H1 (cell line): Measurements from ENCODE around the gene EXO1. TPM values are rescaled to one million over a fixed set of nuclear protein-coding genes. Genes with fewer than 3 reads are reported as not detected.

Source experiments
- CTCF ChIA-PET: fragments of 300-600 bp; sonication (Branson Sonifier 250); formaldehyde crosslinking; loops from one replicate; lab custom pipeline; 2021; ENCODE audit not compliant: partially characterized antibody; lab: Charles Lee
- POLR2A ChIA-PET: fragments of 300-600 bp; sonication (Branson Sonifier 250); formaldehyde crosslinking; loops from one replicate; lab custom pipeline; 2021; ENCODE audit warnings: inconsistent platforms; ENCODE audit not compliant: partially characterized antibody; lab: Charles Lee
- DNase-seq, 2 experiments: peaks; one replicate each; pipeline versions ENCODE4 v3.0.0 to v3.0.0-alpha.2; 2010 to 2022; ENCODE audit warnings: low spot score in 2 of 2, low read depth in 1 of 2, mixed read lengths in 1 of 2
- FAIRE-seq: peaks from 2 replicates; lab custom pipeline; 2011; peaks lifted over from hg19 to GRCh38; lab: Jason Lieb, UNC
- H2AFZ ChIP-seq: 2 replicates; pipeline ENCODE4 v1.8.1; 2012; ENCODE audit warnings: low read length, inconsistent platforms
- H2AK5ac ChIP-seq: 2 replicates; pipeline ENCODE4 v1.6.1; 2013; ENCODE audit warnings: low read depth, low read length
- H2BK120ac ChIP-seq: replicated peaks from 2 replicates; pipeline ENCODE3; 2013; ENCODE audit warnings: low read depth, low read length, inconsistent platforms
- H2BK12ac ChIP-seq: 2 replicates; pipeline ENCODE4 v1.6.1; 2013; ENCODE audit warnings: low read depth, low read length
- H2BK15ac ChIP-seq: 2 replicates; pipeline ENCODE4 v1.6.1; 2013; ENCODE audit warnings: low read length
- H2BK20ac ChIP-seq: 2 replicates; pipeline ENCODE4 v1.6.1; 2013; ENCODE audit warnings: low read length
- H2BK5ac ChIP-seq: 2 replicates; pipeline ENCODE4 v1.6.1; 2013; ENCODE audit warnings: low read depth, low read length
- H3K14ac ChIP-seq: 2 replicates; pipeline ENCODE4 v1.6.1; 2013; ENCODE audit warnings: inconsistent platforms; ENCODE audit not compliant: insufficient read length
- H3K18ac ChIP-seq: 2 replicates; pipeline ENCODE4 v1.6.1; 2013; ENCODE audit warnings: low read length; ENCODE audit errors: extremely low read depth
- H3K23ac ChIP-seq: 2 replicates; pipeline ENCODE4 v1.6.1; 2013; ENCODE audit warnings: inconsistent platforms; ENCODE audit not compliant: insufficient read length
- H3K23me2 ChIP-seq: 2 replicates; pipeline ENCODE4 v1.6.1; 2013; ENCODE audit warnings: low read depth, low read length
- H3K27ac ChIP-seq: 2 replicates; pipeline ENCODE4 v1.6.1; 2011; ENCODE audit warnings: low read depth, low read length, inconsistent platforms
- H3K27me3 ChIP-seq, 4 experiments: replicated peaks in 1 of 4; 1 replicate in 1 of 4; 2 replicates in 3 of 4; pipeline versions ENCODE4 v1.6.1 to v1.8.1; 2011 to 2013; ENCODE audit warnings: low read length in 3 of 4, mild to moderate bottlenecking in 3 of 4, inconsistent platforms in 2 of 4, mixed read lengths in 2 of 4, moderate library complexity in 1 of 4; ENCODE audit not compliant: control insufficient read depth in 3 of 4, insufficient read depth in 3 of 4; ENCODE audit errors: extremely low read depth in 1 of 4
- H3K36me3 ChIP-seq, 4 experiments: 2 replicates each; pipeline versions ENCODE4 v1.6.1 to v1.8.1; 2011 to 2013; ENCODE audit warnings: mild to moderate bottlenecking in 4 of 4, low read length in 3 of 4, moderate library complexity in 2 of 4, control low read depth in 1 of 4, inconsistent platforms in 1 of 4; ENCODE audit not compliant: insufficient read depth in 4 of 4, control insufficient read depth in 2 of 4
- H3K4ac ChIP-seq: replicated peaks from 2 replicates; pipeline ENCODE3; 2013; ENCODE audit warnings: low read length, low read depth, mixed read lengths, inconsistent platforms; ENCODE audit not compliant: insufficient read length
- H3K4me1 ChIP-seq, 4 experiments: replicated peaks in 1 of 4; 1 replicate in 1 of 4; 2 replicates in 3 of 4; pipeline versions ENCODE4 v1.6.1 to v1.8.1; 2011 to 2013; ENCODE audit warnings: low read length in 3 of 4, inconsistent platforms in 2 of 4, mixed read lengths in 1 of 4; ENCODE audit not compliant: insufficient read depth in 4 of 4, control insufficient read depth in 3 of 4
- H3K4me2 ChIP-seq, 2 experiments: 2 replicates each; pipeline versions ENCODE4 v1.6.1 to v1.8.1; 2011 to 2013; ENCODE audit warnings: low read depth in 2 of 2, low read length in 2 of 2, control low read depth in 1 of 2, inconsistent platforms in 1 of 2, mild to moderate bottlenecking in 1 of 2; ENCODE audit not compliant: insufficient read depth in 1 of 2
- H3K4me3 ChIP-seq, 4 experiments: fragments of 200-600, 300-600 bp in 1 of 4; sonication (generic), shearing (Covaris generic), sonication (Bioruptor Twin) in 1 of 4; 2 replicates each; pipeline versions ENCODE4 v1.5.1 to v1.8.1; 2011 to 2016; ENCODE audit warnings: low read length in 4 of 4, low read depth in 3 of 4, control low read depth in 2 of 4, inconsistent platforms in 2 of 4, mild to moderate bottlenecking in 2 of 4, mixed read lengths in 1 of 4, moderate library complexity in 1 of 4; ENCODE audit not compliant: insufficient read depth in 2 of 4; ENCODE audit errors: extremely low read depth in 1 of 4
- H3K56ac ChIP-seq: replicated peaks from 2 replicates; pipeline ENCODE3; 2013; ENCODE audit warnings: low read depth, mild to moderate bottlenecking, mixed read lengths, low read length, inconsistent platforms; ENCODE audit not compliant: insufficient read length
- H3K79me1 ChIP-seq: 2 replicates; pipeline ENCODE4 v1.6.1; 2013; ENCODE audit warnings: low read depth, low read length, control low read depth
- H3K79me2 ChIP-seq, 2 experiments: 2 replicates each; pipeline versions ENCODE4 v1.6.1 to v1.8.1; 2012 to 2013; ENCODE audit warnings: low read length in 2 of 2, mild to moderate bottlenecking in 2 of 2, inconsistent platforms in 1 of 2; ENCODE audit not compliant: insufficient read depth in 2 of 2, control insufficient read depth in 1 of 2
- H3K9ac ChIP-seq, 4 experiments: replicated peaks in 1 of 4; 1 replicate in 1 of 4; 2 replicates in 3 of 4; pipeline versions ENCODE4 v1.6.1 to v1.8.1; 2011 to 2013; ENCODE audit warnings: low read depth in 3 of 4, low read length in 3 of 4, control low read depth in 2 of 4, mild to moderate bottlenecking in 2 of 4, moderate library complexity in 2 of 4, inconsistent platforms in 1 of 4; ENCODE audit errors: extremely low read depth in 1 of 4
- H3K9me3 ChIP-seq, 2 experiments: 2 replicates each; pipeline versions ENCODE4 v1.6.1 to v1.8.1; 2012 to 2013; ENCODE audit warnings: mild to moderate bottlenecking in 2 of 2, moderate library complexity in 2 of 2, control low read depth in 1 of 2, inconsistent platforms in 1 of 2, low read depth in 1 of 2, low read length in 1 of 2, mixed read lengths in 1 of 2; ENCODE audit not compliant: insufficient read depth in 2 of 2
- H4K20me1 ChIP-seq, 2 experiments: replicated peaks in 1 of 2; 2 replicates each; pipeline versions ENCODE3 to v1.8.1; 2011 to 2013; ENCODE audit warnings: inconsistent platforms in 2 of 2, low read length in 2 of 2, mild to moderate bottlenecking in 1 of 2; ENCODE audit not compliant: insufficient read depth in 2 of 2, control insufficient read depth in 1 of 2
- H4K5ac ChIP-seq: 2 replicates; pipeline ENCODE4 v1.6.1; 2013; ENCODE audit warnings: low read length, low read depth, mixed read lengths, inconsistent platforms; ENCODE audit not compliant: insufficient read length
- H4K8ac ChIP-seq: 2 replicates; pipeline ENCODE4 v1.8.0; 2013; ENCODE audit warnings: mild to moderate bottlenecking, moderate library complexity, low read length, inconsistent platforms; ENCODE audit not compliant: insufficient read depth; ENCODE audit errors: extremely low read depth
- H4K91ac ChIP-seq: replicated peaks from 2 replicates; pipeline ENCODE3; 2013; ENCODE audit warnings: low read length, mixed read lengths, inconsistent platforms; ENCODE audit not compliant: insufficient read length
- CBX5 ChIP-seq: fragments of 300-800, 300-1000 bp; sonication (generic); IDR thresholded peaks from 2 replicates; pipeline ENCODE4 v1.7.1; 2016; ENCODE audit warnings: antibody characterized with exemption, low read length, low read depth
- CHD2 ChIP-seq: IDR thresholded peaks from 2 replicates; pipeline ENCODE4 v1.6.1; 2012; ENCODE audit warnings: low read length, improper control_type of control experiment
- HDAC2 ChIP-seq, 2 experiments: fragments of 300-600 bp in 1 of 2; sonication (generic) in 1 of 2; IDR thresholded peaks; 2 replicates each; pipeline ENCODE4 v1.6.1; 2011 to 2012; ENCODE audit warnings: low read depth in 2 of 2, low read length in 2 of 2, mild to moderate bottlenecking in 2 of 2, moderate library complexity in 2 of 2, borderline replicate concordance in 1 of 2, inconsistent platforms in 1 of 2
- HDAC6 ChIP-seq: IDR thresholded peaks from one replicate; pipeline ENCODE4 v1.7.1; 2012; ENCODE audit warnings: low read depth, mild to moderate bottlenecking, inconsistent platforms, low read length, moderate library complexity
- KDM1A ChIP-seq: fragments of 200-600, 300-600 bp; sonication (generic); IDR thresholded peaks from 2 replicates; pipeline ENCODE4 v1.7.1; 2016; ENCODE audit warnings: mild to moderate bottlenecking, low read length, borderline replicate concordance
- KDM4A ChIP-seq: IDR thresholded peaks from one replicate; pipeline ENCODE4 v1.7.1; 2012; ENCODE audit warnings: low read depth, mild to moderate bottlenecking, moderate library complexity, low read length, inconsistent platforms; ENCODE audit not compliant: severe bottlenecking
- MAX ChIP-seq: IDR thresholded peaks from 2 replicates; pipeline ENCODE4 v1.6.1; 2012; ENCODE audit warnings: inconsistent platforms
- SIRT6 ChIP-seq: IDR thresholded peaks from one replicate; pipeline ENCODE4 v1.7.1; 2012; ENCODE audit warnings: low read length, inconsistent platforms
- SIX5 ChIP-seq: IDR thresholded peaks from 2 replicates; pipeline ENCODE4 v1.6.1; 2011; ENCODE audit warnings: mild to moderate bottlenecking, low read depth, low read length
- SP1 ChIP-seq: IDR thresholded peaks from 2 replicates; pipeline ENCODE4 v1.6.1; 2011; ENCODE audit warnings: low read depth, low read length
- SRF ChIP-seq: IDR thresholded peaks from 2 replicates; pipeline ENCODE4 v1.6.1; 2011; ENCODE audit warnings: mild to moderate bottlenecking, low read depth, low read length, moderate library complexity
- TCF12 ChIP-seq: IDR thresholded peaks from 2 replicates; pipeline ENCODE4 v1.6.1; 2011; ENCODE audit warnings: low read depth, mild to moderate bottlenecking, low read length
- TEAD4 ChIP-seq: IDR thresholded peaks from 2 replicates; pipeline ENCODE4 v1.6.1; 2012; ENCODE audit warnings: low read depth, low read length, inconsistent platforms, mixed read lengths
- WGBS, 2 experiments: shearing (Covaris generic) in 1 of 2; methylation state at CpG; one replicate each; pipeline versions ENCODE4 v1.1.6 to v1.1.7; 2013 to 2015; ENCODE audit warnings: low lambda C conversion rate in 2 of 2, mixed read lengths in 2 of 2, inconsistent platforms in 1 of 2, low coverage in 1 of 2, missing lambda C conversion rate in 1 of 2; ENCODE audit not compliant: insufficient replicate concordance in 2 of 2, insufficient coverage in 1 of 2, insufficient read length in 1 of 2; ENCODE audit errors: extremely low coverage in 1 of 2, missing lambda C conversion rate in 1 of 2; 5-methylcytosine and 5-hydroxymethylcytosine counted together
- polyA plus RNA-seq, 7 experiments: library from polyadenylated mRNA; depleted of rRNA in 3 of 7; stranded (reverse) in 5 of 7; unstranded in 2 of 7; fragments of >200 nt in 5 of 7; fragments of 200-250 nt in 2 of 7; gene quantifications; 1 replicate in 5 of 7; 2 replicates in 1 of 7; 4 replicates in 1 of 7; pipeline versions ENCODE4 v1.2.1 to v1.2.3, GENCODE V29; 2011 to 2013; ENCODE audit warnings: missing spikeins in 2 of 7, mixed read lengths in 2 of 7
- total RNA-seq: library from RNA; stranded (reverse); fragmentation: NEBNext Ultra II Directional; extraction: Animal tissue kit (Norgen Biotek cat#: 25700); gene quantifications from 2 replicates; pipeline ENCODE4 v1.2.1, GENCODE V29; 2021

The EXO1 gene
- total and polyA plus RNA-seq, 2 of the 8 experiments (the other 6 are each of a cell fraction or from before 2014, with no cell fraction given) = 9.2 to 43.0 TPM

GRCh38 chr1:241821363-241821762, 26.6 kb upstream of the EXO1 start:
- Histone ChIP-seq H3K27me3 (no peaks in the 10 kb centered on the region), H3K4me1 (no peaks in the 10 kb centered on the region), H2BK20ac (no peak overlapping the region), H2AK5ac (no peak overlapping the region), H2BK5ac (no peak overlapping the region), H3K79me2 (no peaks in the 10 kb centered on the region), H3K23ac (no peak overlapping the region), H3K18ac (no peak overlapping the region), H3K4me2 (no peak overlapping the region), H3K56ac (no peak overlapping the region), H2BK15ac (no peak overlapping the region), H4K5ac (no peak overlapping the region), H4K20me1 (no peaks in the 10 kb centered on the region), H3K14ac (no peak overlapping the region), H2AFZ (no peak overlapping the region), H3K27ac (no peak overlapping the region), H3K4ac (no peak overlapping the region), H3K23me2 (peaks cover 2% of the 10 kb centered on the region; the same call in 1 of the 2 replicates), H3K36me3 (no peaks in the 10 kb centered on the region), H3K9ac (no peak overlapping the region), H4K8ac (no peak overlapping the region), H4K91ac (no peak overlapping the region), H2BK12ac (no peak overlapping the region), H3K4me3 (no peak overlapping the region), H3K79me1 (no peaks in the 10 kb centered on the region), H3K9me3 (no peaks in the 10 kb centered on the region), H2BK120ac (no peak overlapping the region)
- 92% methylated on average over 4 of the region's 4 CpGs; no CpG with 5 or more reads in 1 of the 2 experiments for WGBS, 2 experiments
- TF ChIP-seq TEAD4 = no peak
- no peak for TF ChIP-seq MAX
- no peak for TF ChIP-seq KDM4A
- TF ChIP-seq TCF12 = no peak
- TF ChIP-seq SIRT6 = no peak
- TF ChIP-seq HDAC6 = no peak
- TF ChIP-seq HDAC2 (IDR thresholded peaks at IDR 0.05; ENCODE audit: borderline replicate concordance in 1 of 2, low read depth in 2 of 2, low read length in 2 of 2) = no peak
- TF ChIP-seq SIX5 = no peak
- no peak for TF ChIP-seq SP1
- TF ChIP-seq CBX5 = no peak
- no peak for TF ChIP-seq SRF
- TF ChIP-seq CHD2 = no peak
- no peak for TF ChIP-seq KDM1A
- DNase-seq (no peak), FAIRE-seq (no peak)
- ChIA-PET POLR2A (interaction anchor here (0.7 to 1.2 kb wide), 2 partner anchors 23 to 187 kb away, joined by 3 to 4 read pairs; no protein-coding TSS in a partner anchor), CTCF (interaction anchor here (1.1 kb wide), 1 partner anchor 13 kb away, joined by 3 read pairs; no protein-coding TSS in a partner anchor)
